GM20431 (cell line): ENCODE results near the gene NPIPB4.
"Not testable (repeated sequence)": the region's sequence is repeated elsewhere in the genome, so short reads cannot be mapped to it uniquely, and the experiment has no call there.

ENCODE experiments used
- in situ Hi-C: fragments of 300-500 bp; cut with MseI, MboI; formaldehyde crosslinking; loops from one replicate; pipeline ENCODE4 v1.15.0; 2020; ENCODE audit warnings: low sequenced_read_pairs; ENCODE audit not compliant: unreplicated experiment

The NPIPB4 gene

DNA sequence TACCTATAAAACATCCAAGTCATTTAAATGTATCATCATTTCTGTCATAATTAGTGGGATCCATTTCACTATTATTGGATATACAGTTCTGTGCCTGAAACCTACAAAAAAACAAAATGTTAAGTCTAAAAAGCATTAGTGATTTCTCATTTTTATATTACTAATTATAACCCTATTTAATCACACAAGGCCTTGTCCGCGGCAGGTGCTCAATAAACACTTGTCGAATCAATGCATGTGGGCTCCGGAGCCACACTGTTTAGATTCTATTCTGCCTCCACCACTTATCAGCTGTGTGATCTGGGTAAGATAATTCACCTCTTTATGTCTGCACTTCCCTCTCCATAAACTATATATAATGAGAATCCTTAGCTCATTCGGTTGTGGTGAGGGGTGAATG, at the start of gene NPIPB4:
Gene NPIPB4 (minus strand): TSS at position 101 of the 400 bp plus-strand sequence. CDS start 378 bp downstream, outside the sequence.
- in situ Hi-C loops, result not testable (repeated sequence)

DNA sequence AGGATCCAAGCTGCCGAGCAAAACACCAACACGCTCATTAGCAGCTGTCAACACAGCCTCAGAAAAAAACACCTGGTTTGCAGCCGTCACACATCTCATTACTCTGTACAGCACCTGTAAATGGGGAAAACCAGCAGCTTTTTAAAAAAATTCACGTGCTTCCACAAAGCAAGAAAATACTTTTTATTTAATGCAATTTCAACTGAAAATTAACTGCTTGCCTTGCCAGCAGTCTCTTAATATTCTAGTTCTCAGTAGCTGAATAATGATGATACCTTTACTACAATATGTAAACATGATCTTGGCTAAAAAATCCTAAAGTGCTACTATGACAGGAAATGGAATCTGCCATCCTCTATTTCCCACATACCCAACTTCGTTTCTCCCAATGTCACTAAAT, 41.4 kb upstream of the NPIPB4 start:
- in situ Hi-C loops, result not testable (repeated sequence)

DNA sequence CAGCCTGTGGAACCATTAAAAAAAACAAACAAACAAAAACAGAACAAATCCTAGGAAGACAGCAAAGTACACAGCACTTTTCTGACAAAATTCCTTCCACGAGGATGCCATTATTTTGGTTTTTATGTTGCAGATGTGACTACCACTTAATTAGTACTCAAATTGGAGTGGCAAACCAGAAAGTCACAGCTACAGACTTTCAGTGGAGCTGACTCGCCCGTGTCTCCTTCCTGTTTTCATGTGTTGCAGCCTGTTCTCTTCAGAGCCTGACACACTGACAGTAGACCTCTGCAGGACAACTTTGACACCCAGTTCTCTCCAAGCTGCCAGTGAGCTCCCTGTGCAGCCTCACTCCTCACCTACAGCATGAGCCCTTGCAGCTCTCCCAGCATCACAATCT, 24.4 kb upstream of the NPIPB4 start:
- in situ Hi-C loops, result not testable (repeated sequence)

DNA sequence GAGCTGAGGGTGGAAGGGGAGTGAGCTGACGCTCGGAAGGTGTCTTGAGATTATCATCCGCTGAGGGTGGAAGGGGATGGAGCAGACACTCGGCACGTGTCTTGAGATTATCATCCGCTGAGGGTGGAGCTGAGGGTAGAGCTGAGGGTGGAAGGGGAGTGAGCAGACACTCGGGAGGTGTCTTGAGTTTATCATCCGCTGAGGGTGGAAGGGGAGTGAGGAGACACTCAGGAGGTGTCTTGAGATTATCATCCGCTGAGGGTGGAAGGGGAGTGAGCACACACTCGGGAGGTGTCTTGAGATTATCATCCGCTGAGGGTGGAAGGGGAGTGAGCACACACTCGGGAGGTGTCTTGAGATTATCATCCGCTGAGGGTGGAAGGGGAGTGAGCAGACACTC, 20.4 kb downstream of the NPIPB4 start:
- in situ Hi-C loops, result not testable (repeated sequence)

DNA sequence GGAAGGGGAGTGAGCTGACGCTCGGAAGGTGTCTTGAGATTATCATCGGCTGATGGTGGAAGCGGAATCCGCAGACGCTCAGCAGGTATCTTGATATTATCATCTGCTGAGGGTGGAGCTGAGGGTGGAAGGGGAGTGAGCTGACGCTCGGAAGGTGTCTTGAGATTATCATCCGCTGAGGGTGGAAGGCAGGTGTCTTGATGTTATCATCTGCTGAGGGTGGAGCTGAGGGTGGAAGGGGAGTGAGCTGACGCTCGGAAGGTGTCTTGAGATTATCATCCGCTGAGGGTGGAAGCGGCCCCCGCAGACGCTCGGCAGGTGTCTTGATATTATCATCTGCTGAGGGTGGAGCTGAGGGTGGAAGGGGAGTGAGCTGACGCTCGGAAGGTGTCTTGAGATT, 21.2 kb downstream of the NPIPB4 start:
- in situ Hi-C loops, result not testable (repeated sequence)

DNA sequence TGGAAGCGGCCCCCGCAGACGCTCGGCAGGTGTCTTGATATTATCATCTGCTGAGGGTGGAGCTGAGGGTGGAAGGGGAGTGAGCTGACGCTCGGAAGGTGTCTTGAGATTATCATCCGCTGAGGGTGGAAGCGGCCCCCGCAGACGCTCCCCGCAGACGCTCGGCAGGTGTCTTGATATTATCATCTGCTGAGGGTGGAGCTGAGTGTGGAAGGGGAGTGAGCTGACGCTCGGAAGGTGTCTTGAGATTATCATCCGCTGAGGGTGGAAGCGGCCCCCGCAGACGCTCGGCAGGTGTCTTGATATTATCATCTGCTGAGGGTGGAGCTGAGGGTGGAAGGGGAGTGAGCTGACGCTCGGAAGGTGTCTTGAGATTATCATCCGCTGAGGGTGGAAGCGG, 21.8 kb downstream of the NPIPB4 start:
- in situ Hi-C loops, result not testable (repeated sequence)

DNA sequence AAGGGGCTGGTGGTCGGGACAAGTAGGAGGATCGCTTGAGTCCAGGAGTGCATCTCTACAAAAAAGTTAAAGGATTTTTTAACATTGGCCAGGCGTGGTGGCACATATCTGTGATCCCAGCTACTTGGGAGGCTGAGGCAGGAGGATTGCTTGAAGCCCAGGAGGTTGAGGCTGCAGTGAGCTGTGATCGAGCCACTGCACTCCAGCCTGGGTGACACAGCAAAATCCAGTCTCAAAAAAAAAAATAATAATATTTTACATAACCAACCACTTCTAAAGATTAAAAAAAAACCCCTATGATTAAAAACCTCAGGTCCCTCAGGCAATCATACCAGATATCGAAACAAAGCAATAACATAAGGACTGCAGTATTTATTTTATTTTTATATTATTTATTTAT, 23.3 kb downstream of the NPIPB4 start:
- in situ Hi-C loops, result not testable (repeated sequence)

DNA sequence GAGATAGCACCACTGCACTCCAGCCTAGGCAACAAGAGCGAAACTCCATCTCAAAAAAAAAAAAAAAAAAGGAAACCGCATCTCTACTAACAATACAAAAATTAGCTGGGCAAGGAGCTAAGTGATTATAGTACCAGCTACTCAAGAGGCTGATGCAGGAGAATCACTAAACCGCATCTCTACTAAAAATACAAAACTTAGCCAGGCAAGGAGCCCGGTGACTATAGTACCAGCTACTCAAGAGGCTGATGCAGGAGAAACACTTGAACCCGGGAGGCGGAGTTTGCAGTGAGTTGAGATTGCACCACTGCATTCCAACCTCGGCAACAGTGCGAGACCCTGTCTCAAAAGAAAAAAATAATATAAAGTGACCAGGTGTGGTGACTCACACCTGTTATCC, 27.6 kb downstream of the NPIPB4 start:
- in situ Hi-C loops, result loop anchor here (10.0 kb wide), 1 partner anchor 115 kb away; no protein-coding TSS in a partner anchor

DNA sequence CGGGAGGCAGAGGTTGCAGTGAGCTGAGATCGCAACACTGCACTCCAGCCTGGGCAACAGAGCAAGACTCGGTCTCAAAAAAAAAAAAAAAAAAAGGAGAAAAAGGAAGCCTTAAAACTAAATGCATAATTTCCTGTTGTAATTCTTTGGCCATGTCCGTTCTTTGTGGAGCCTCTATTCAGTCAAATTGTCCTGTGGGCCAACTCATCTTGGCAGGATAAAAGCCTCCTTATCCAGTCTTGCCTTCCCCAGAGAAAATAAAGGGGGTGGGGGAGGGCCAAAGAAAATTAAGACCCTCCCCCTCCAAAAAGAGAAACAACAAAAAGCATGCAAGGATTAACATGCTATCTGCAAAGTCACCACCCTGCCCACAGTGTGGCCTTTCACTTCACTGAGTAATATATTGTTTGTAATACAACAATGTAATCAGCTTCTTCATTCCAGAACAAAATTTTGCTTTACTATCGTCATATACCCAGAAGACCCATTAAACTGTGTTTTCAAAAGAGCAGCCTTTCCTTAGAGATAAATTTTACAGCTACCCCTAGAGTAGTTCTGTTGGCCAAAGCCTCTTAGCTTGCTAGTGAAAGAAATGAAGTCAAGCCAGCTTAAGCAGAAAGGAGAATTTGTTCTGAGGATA, 31.4 kb downstream of the NPIPB4 start:
- in situ Hi-C loops, result loop anchor here (10.0 kb wide), 1 partner anchor 119 kb away; no protein-coding TSS in a partner anchor

DNA sequence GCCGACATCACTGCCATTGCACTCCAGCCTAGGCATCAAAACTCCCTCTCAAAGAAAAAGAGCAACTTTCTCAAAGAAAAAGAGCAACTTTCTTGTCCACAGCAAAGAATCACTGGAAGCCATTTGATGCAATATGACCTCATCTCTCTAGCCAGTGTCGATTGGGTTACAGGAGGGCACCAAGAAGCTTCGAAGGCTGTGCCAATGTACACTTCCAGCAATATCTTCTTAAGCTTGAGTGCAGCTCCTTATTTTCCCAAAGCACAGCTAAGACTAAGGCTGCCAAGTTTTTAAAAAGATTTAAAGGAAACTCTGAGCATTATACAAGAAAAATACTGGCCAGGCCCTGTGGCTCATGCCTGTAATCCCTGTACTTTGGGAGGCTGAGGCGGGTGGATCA, 32.0 kb downstream of the NPIPB4 start:
- in situ Hi-C loops, result loop anchor here (10.0 kb wide), 1 partner anchor 119 kb away; no protein-coding TSS in a partner anchor

DNA sequence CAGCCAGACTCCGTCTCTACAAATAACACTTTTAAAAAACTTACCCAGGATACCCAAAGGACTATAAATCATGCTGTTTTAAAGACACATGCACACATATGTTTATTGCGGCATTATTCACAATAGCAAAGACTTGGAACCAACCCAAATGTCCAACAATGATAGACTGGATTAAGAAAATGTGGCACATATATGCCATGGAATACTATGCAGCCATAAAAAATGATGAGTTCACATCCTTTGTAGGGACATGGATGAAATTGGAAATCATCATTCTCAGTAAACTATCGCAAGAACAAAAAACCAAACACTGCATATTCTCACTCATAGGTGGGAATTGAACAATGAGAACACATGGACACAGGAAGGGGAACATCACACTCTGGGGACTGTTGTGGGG, 34.3 kb downstream of the NPIPB4 start:
- in situ Hi-C loops, result loop anchor here (10.0 kb wide), 1 partner anchor 122 kb away; no protein-coding TSS in a partner anchor

DNA sequence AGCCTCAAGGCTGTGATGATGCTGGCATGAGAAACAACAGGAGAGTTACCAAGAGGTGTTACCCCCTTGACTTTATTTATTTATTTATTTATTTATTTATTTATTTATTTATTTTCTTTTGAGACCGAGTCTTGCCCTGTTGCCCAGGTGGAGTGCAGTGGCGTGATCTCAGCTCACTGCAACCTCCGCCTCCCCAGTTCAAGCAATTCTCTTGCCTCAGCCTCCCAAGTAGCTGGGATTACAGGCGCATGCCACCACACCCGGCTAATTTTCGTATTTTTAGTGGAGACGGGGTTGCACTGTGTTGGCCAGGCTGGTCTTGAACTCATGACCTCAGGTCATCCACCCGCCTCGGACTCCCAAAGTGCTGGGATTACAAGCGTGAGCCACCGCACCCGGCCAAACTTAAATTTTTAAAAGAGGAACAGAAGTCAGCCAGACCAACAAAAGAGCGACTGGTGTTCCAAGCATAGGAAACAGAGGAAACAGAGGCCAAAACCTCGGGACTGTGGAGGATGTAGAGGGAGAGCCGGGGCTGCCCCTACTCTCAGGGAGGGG, 36.6 kb downstream of the NPIPB4 start:
- in situ Hi-C loops, result loop anchor here (10.0 kb wide), 1 partner anchor 124 kb away; no protein-coding TSS in a partner anchor

DNA sequence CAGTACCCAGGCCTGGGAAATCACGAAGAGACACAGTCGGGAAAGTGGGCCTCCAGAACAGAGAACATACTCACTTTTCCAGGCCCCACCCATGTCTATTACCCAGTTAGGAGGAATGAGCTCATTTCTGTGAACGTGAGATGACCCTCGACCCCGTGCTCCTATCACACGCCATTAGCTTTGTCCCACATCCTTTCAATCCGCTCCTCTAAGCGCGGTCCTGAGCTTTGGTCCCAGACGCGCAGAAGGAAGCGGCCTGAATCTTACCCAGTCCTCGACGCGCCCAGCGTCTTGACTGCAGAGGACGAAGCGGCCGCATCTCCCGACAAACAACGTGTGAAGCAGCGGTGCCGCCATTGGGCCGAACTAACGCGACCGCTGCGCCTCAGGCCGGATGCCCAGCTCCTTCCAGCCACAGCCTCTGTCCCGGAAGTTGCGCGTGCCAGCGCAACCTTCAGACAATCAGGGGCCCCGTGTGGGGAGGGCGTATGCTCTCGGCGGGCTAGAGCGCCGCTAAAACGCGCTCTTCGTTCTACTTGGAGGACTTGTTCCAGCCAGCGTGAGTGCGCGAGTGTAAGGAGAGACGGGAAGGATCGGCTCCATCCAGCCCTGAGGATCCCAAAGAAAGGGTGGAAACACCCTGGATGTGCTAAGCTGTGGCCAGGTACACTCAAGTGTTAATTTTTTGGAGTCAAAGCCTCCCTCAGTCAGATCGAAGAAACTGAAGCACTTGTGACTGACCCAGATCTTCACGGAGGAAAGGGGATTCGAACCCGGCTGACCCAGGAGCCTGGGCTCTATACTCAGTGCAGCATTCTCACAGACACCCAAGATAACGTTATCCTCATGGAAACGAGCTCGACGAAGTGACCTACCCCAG, 37.3 kb downstream of the NPIPB4 start:
- in situ Hi-C loops, result loop anchor here (10.0 kb wide), 1 partner anchor 125 kb away; no protein-coding TSS in a partner anchor

DNA sequence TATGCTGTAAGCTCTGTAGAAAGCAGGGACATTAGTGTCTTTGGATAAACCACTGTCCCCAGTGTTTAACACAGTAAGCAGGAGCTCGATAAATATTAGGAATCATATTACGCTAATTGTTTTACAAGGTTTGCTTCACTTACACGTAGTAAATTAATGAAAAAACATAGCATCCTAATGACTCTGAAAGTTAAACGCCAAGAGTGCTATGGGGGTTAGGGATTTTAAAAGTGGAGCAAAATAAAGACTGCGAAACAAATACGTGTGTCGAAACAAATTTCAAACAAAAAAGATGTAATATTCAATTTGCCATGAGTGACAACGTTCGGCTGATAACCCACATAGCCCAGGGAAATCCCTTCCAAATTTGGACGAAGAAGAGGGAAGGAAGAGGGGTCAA, 37.9 kb downstream of the NPIPB4 start:
- in situ Hi-C loops, result loop anchor here (10.0 kb wide), 1 partner anchor 125 kb away; no protein-coding TSS in a partner anchor

DNA sequence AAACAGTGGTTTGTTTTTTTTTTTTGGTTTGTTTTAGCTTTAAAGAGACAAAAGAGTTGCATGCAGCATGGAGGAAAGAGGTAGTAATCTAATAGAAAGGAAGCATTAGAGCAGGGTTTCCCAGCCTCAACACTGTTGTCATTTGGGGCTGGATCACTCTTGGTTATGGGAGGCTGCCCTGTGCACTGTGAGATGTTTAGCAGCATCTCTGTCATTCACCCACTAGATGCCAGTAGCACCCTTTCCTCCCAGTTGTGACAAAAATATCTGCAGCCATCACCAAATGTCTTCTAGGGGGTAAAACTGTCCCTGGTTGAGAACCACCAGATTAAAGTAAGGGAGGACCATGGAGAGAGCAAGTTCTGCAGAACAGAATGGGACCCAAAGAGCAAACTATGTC, 40.5 kb downstream of the NPIPB4 start:
- in situ Hi-C loops, result not testable (repeated sequence)

DNA sequence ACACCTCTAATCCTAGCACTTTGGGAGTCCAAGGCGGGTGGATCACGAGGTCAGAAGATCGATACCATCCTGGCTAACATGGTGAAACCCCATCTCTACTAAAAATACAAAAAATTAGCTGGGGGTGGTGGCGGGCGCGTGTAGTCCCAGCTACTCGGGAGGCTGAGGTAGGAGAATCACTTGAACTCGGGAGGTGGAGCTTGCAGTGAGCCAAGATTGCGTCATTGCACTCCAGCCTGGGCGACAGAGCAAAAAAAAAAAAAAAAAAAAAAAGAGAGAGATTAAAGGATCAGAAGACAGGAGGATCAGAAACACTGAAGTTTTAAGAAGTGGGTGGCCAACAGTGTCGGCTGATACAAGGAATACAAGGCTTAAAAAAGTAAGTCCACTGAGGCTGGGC, 41.9 kb downstream of the NPIPB4 start:
- in situ Hi-C loops, result not testable (repeated sequence)

DNA sequence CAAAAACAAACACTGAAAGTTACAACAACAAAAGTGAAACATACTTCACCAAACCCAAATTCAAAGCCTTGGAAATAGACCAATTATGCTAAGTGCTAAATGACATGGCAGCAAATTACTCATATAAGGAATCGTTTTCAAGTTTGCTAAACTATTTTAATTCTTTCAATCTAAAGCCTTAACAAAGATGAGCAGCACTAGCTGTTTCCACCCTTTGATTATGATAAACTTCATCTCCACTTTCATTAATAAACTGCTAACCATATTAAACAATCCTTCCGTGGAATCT, 55.2 kb downstream of the NPIPB4 start:
- in situ Hi-C loops, result not testable (repeated sequence)

DNA sequence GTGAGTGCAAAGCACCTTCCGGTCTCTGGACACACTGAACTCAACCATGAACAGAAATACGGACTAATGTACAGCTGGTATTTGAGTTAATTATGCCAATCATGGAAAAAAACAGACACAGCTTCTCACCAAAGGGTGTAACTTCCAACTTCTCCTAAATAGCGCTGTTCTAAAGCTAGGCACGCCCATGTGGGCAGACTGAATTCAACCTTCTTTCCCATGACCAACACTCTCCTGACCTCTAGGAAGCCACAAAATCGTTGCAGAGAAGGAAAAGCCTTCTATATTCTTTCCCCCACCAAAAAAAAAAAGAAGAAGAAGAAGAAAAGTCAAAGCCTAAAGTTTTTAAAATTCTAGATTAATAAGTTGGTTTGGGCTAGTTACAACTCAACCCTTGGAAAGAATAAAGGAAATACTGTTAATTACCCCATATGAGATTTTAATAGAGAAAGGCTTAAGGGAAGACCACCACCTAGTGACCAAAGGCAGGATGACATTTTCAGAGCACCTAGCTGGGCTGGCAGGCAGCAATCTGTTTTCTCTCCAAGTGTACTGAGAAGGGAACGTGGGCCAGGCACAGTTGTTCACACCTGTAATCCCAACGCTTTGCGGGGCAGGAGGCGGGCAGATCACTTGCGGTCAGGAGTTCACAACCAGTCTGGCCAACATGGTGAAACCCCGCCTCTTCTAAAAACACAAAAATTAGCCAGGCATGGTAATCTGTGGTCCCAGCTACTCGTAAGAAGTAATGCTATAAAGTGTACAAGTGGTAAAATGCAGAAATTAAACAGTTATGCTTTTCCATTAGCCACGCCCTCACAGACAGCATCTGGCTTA, 55.8 kb downstream of the NPIPB4 start:
- in situ Hi-C loops, result not testable (repeated sequence)

DNA sequence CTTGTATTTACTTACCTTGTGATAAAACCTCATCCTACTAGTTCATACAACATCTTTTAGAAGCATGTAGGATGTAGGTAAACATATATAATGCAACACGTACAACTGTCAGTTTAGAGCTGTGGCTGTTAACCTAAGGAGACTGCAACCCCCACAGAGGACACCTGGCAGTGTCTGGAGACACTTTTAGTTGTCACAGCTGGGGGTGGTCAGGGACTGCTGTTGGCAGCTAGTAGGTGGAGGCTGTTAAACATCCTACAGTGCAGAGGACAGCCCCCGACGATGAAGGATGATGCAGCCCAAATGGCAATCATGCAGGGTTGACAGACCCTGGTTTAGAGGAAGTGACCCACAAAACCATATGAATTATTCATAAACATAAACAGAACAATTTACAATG, 59.0 kb downstream of the NPIPB4 start:
- in situ Hi-C loops, result not testable (repeated sequence)

DNA sequence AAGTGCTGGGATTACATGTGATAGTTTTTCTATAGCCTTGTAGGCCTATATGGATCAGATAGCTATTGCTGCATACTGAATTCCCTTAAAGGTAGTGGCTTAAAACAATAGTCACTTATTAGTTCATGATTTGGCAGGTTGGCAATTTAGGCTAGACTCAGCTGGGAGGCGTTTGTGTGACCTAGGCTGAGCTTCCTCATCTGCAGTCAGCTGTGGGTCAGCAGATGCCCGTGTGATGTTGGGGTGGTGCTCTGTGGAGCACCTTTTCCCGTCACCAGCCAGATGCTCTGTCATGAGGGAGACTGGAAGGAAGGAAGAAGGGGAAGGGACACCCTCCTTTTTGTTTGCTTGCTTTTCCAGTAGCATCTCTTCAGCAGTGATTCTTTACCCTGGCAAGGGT, 64.2 kb downstream of the NPIPB4 start:
- in situ Hi-C loops, result not testable (repeated sequence)
